ENCODE results near the gene OPRPN.

Gene OPRPN, protein sequence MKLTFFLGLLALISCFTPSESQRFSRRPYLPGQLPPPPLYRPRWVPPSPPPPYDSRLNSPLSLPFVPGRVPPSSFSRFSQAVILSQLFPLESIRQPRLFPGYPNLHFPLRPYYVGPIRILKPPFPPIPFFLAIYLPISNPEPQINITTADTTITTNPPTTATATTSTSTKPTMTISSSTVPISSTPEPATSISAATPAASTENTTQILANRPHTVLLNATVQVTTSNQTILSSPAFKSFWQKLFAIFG

DNA sequence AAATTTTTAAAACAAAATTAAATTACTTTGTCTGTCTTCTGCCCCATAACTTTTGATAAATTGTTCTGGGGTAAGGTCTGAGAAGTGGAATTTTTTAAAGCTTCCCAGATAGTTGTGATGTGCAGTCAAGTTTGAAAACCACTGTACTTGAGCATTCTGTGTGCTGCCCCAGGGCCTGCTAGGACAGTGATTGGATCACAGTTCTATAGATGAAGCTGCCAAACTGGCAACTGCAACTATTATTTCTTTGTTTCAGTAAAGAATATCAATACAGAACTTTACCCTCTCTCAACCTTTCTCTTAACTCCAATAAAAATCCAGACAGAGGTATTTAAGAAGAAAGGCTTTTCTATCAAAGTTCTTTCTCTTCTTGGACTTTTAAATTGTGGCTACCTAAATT, at the start of gene OPRPN:
Gene OPRPN (plus strand): TSS at position 361 of the 400 bp plus-strand sequence. CDS start 1,346 bp downstream, outside the sequence.
- DNase-seq (ENCODE audit: low read depth): no peak
- TF ChIP-seq CTCF (IDR thresholded peaks at IDR 0.05; ENCODE audit: insufficient read depth, low read depth, low read length, missing control alignments): no peak
- no peak within 1 kb of the TSS for H3K4me3 ChIP-seq (ENCODE audit: low read depth, low read length)

GRCh38 chr4:70356185-70356584, 41.6 kb upstream of the OPRPN start:
- DNase-seq (ENCODE audit: low read depth): no peak
- no peak for TF ChIP-seq CTCF (IDR thresholded peaks at IDR 0.05; ENCODE audit: insufficient read depth, low read depth, low read length, missing control alignments)

GRCh38 chr4:70359115-70359661, 38.6 kb upstream of the OPRPN start:
- H3K4me3 ChIP-seq (ENCODE audit: low read depth, low read length): no peak overlapping the region
- no peak for TF ChIP-seq CTCF (IDR thresholded peaks at IDR 0.05; ENCODE audit: insufficient read depth, low read depth, low read length, missing control alignments)
- DNase-seq (ENCODE audit: low read depth): no peak

More at GRCh38 chr4:70356185-70356584, 41.6 kb upstream of the OPRPN start:
- no peak overlapping the region for H3K4me3 ChIP-seq (ENCODE audit: low read depth, low read length)

DNA sequence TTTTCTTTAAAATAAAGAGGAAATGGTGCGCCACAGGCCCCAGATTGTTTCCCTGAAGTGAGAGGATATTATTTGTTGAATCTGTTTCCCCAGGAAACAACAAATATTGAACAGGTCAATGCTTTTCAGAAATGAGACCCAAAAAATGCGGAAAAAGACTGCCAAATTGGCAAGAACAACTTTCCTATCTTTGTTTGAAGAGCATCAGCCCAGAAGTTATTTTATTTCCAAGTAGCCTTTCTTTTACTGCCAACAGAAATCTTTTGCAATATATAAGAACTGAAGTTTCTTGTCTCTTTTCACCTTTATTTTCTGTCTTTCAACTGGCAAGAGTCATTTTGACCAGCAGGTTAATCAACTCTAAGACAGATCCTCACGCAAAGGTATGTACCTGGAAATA, 37.3 kb upstream of the OPRPN start, which contains the start of gene SMR3A:
Gene SMR3A (plus strand): TSS at position 301 of the 400 bp plus-strand sequence. CDS start 1,356 bp downstream, outside the sequence.
- DNase-seq (ENCODE audit: low read depth): no peak
- no peak within 1 kb of the TSS for H3K4me3 ChIP-seq (ENCODE audit: low read depth, low read length)
- TF ChIP-seq CTCF (IDR thresholded peaks at IDR 0.05; ENCODE audit: insufficient read depth, low read depth, low read length, missing control alignments): no peak

DNA sequence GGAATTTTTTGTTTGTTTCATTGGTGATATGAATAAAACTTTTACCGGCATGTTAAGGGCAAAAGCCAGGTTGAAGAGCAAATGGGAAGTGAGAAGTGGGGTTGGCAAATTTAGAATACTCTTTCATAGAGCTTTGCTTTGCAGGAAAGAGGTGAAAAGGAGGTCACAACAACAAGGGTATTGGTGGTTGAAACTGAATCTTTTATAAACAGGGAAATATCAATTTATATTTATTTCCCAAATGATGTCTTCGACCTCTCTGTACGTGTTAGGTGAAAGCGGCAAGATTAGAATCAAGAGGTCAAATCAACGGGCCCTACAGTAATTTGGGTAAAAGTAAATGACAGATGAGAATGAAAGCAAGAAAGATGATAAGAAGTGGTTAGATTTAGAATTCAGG, 33.7 kb upstream of the OPRPN start:
- DNase-seq (ENCODE audit: low read depth): no peak
- no peak for TF ChIP-seq CTCF (IDR thresholded peaks at IDR 0.05; ENCODE audit: insufficient read depth, low read depth, low read length, missing control alignments)
- no peak overlapping the region for H3K4me3 ChIP-seq (ENCODE audit: low read depth, low read length)

- peak; percentile 14 for DNase-seq (ENCODE audit: low read depth)
Observed at GRCh38 chr4:70365479-70365878, 32.3 kb upstream of the OPRPN start.

More at GRCh38 chr4:70365479-70365878, 32.3 kb upstream of the OPRPN start:
- TF ChIP-seq CTCF (IDR thresholded peaks at IDR 0.05; ENCODE audit: insufficient read depth, low read depth, low read length, missing control alignments): no peak
- H3K4me3 ChIP-seq (ENCODE audit: low read depth, low read length): no peak overlapping the region

All from GM12865 (cell line).